Measurements from ENCODE around the gene ZCWPW1.

Gene ZCWPW1

GRCh38 chr7:100428199-100428966 lies at the start of gene ZCWPW1:
Gene ZCWPW1 (minus strand): TSS chr7:100428703. CDS start chr7:100420649, 8,054 bp downstream.
- peak; percentile 82 for DNase-seq

GRCh38 chr7:100477871-100478267 lies 49.4 kb upstream of the ZCWPW1 start:
- DNase-seq, result no peak

GRCh38 chr7:100476903-100477870 lies 48.7 kb upstream of the ZCWPW1 start:
- DNase-seq, result no peak

GRCh38 chr7:100476101-100476780 lies 47.7 kb upstream of the ZCWPW1 start:
- DNase-seq, result no peak

- no peak for DNase-seq
These were observed 47.0 kb upstream of the ZCWPW1 start for GRCh38 chr7:100475549-100475948.

- DNase-seq, result no peak
These were observed 44.5 kb upstream of the ZCWPW1 start for GRCh38 chr7:100472854-100473499.

GRCh38 chr7:100472121-100472851 lies 43.8 kb upstream of the ZCWPW1 start:
- DNase-seq, result no peak

GRCh38 chr7:100471021-100471420 lies 42.5 kb upstream of the ZCWPW1 start:
- no peak for DNase-seq

GRCh38 chr7:100469227-100470044 lies 40.9 kb upstream of the ZCWPW1 start:
- no peak for DNase-seq

GRCh38 chr7:100467638-100468373 lies 39.3 kb upstream of the ZCWPW1 start:
- no peak for DNase-seq

GRCh38 chr7:100466653-100467605 lies 38.4 kb upstream of the ZCWPW1 start:
- DNase-seq, result no peak

GRCh38 chr7:100465702-100466311 lies 37.3 kb upstream of the ZCWPW1 start:
- no peak for DNase-seq

- no peak for DNase-seq
These were observed 36.8 kb upstream of the ZCWPW1 start for GRCh38 chr7:100465299-100465698.

- no peak for DNase-seq
These were observed 36.3 kb upstream of the ZCWPW1 start for GRCh38 chr7:100464791-100465190.

GRCh38 chr7:100464210-100464660 lies 35.7 kb upstream of the ZCWPW1 start, which contains the start of gene SPACDR:
Gene SPACDR (minus strand): TSS chr7:100464260. CDS start chr7:100464025, 235 bp downstream.
- DNase-seq, result no peak

- DNase-seq, result no peak
These were observed 28.5 kb upstream of the ZCWPW1 start for GRCh38 chr7:100457033-100457432.

GRCh38 chr7:100456562-100456961 lies 28.1 kb upstream of the ZCWPW1 start:
- no peak for DNase-seq

GRCh38 chr7:100455206-100455605 lies 26.7 kb upstream of the ZCWPW1 start:
- no peak for DNase-seq
